Cerebellar cortex (tissue), 1 donor: ENCODE results near the gene PHKB.

Source experiments
- DNase-seq: peaks from one replicate; pipeline ENCODE4 v3.0.0-alpha.2; 2015; ENCODE audit warnings: low spot score

Gene PHKB

DNA sequence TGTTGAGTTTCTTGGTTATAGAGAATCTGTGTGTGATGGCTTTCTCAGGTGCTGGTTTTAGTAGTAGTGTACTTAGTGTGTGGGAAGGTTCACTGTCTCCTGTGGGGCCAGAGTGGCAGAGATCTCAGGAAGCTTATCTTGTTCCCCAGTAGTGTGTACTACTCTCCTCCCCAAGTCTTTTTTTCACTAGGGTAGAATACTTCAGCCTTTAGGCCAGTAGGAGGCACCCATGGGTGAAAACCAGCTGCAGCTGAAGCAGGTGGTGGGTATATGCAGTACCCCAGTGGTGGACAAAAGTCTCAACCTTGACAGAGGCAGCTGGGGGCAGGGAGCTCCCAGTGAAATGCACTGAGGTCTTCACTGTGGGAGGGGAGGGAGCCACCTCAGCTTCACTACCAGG lies 109.9 kb downstream of the PHKB start:
- DNase-seq: no peak

DNA sequence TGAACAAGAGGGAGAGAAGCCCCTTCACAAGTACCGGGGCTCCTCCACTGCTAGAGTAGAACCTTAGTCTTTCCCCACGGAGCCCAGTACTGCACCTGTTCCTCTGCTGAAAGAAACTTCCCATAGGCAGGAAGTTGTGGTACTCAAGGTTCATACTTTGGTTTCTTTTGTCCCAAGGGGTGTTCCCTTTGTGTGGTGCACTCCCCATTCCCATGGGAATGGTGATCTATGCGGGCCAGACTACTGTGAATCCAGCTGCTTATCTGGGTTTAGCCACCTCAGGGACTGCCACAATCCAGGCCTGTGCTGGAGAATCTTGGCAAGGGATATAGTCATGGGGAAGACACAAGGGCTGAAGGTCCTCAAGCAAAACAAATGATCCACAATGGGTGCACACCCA lies 110.6 kb downstream of the PHKB start:
- DNase-seq: no peak

DNA sequence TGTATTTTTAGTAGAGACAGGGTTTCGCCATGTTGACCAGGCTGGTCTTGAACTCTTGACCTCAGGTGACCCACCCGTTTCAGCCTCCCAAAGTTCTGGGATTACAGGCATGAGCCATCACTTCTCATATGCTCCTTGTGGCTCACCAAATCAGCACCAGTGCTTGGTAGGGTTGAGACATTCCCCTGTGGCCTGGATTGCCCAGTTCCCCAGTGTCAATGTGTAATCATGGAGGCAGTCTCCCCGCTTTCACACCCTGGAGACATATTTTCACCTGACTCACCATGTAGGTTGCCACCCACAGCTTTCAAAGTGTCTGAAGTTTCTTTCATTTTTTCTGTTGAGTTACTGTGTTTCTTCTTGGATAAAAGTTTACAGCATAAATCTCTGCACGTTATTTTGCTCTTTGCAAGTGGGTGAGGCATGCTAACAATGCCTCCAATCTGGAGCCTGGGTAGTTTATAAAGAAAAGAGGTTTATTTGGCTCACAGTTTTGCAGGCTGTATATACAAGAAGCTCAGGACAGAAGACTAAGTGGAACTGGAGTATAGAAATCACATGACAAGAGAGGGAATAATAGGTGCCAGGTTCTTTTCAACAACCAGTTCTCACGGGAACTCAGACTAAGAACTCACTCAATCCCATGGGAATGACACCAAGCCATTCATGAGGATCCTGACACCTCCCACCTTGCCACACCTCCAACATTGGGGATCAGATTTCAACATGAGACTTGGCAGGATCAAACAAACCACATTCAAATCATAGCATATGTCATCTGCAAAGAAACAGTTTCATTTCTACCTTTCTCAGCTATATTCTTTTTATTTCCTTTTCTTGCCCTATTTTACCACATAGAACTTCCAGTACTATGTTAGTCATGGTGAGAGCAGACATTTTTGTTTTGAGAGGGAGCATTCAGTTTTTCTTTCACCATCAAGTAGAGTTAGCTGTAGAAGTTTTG lies 113.2 kb downstream of the PHKB start:
- no peak for DNase-seq

- DNase-seq: no peak
Observed at GRCh38 chr16:47577029-47577428, 115.9 kb downstream of the PHKB start.

DNA sequence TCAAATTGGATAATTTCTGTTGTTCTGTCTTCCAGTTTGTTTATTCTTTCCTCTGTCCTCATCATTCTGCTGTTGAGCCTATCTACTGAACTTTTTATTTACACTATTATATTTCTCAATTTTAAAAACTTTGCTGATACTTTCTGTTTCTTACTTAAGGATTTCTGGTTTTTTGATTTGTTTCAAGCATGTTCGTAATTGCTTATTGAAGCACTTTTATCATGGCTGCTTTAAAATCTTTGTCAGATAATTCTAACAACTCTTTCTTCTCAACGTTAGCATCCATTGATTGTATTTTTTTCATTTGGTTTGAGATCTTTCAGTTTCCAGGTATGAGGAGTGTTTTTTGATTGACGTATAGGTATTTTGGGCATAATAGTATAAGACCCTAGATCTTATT lies 116.9 kb downstream of the PHKB start:
- no peak for DNase-seq

DNA sequence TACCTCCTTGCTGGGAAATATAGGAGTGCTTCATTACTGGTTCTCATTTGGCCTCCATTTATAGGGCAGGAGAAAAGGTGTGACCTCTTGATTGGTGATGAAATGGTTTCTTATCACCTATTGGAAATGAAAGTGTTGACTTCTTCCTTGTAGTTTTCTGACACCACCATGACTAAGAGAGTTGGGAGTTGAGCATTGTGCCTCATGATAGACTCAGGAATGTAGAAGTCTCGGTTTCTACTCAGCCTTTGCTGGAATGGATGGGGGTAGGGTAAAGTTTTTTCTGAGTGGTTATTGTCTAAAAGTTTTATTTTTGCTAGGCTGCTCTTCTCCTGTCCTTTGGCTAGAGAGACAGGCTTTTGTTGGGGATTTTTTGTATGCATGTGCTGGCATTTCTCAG lies 117.4 kb downstream of the PHKB start:
- DNase-seq: no peak

DNA sequence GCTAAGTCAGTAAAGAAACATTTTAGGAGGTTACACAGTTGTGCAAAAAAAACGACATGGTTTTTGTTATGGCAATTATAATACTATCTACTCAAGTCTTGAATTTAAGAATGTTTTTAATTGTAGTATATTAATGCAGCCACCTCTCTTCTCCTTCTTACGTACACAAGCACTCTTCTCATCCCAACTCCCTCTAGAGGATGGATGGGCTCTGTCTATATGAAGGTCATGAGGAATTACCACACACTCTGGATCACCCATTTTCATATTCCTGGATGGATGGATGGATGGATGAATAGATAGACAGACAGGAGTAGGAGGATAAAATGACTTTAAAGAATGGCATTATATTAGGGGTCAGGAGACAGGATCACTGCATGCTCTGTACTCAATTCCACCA lies 120.0 kb downstream of the PHKB start:
- no peak for DNase-seq

- DNase-seq: no peak
Observed at GRCh38 chr16:47584464-47585225, 123.5 kb downstream of the PHKB start.

DNA sequence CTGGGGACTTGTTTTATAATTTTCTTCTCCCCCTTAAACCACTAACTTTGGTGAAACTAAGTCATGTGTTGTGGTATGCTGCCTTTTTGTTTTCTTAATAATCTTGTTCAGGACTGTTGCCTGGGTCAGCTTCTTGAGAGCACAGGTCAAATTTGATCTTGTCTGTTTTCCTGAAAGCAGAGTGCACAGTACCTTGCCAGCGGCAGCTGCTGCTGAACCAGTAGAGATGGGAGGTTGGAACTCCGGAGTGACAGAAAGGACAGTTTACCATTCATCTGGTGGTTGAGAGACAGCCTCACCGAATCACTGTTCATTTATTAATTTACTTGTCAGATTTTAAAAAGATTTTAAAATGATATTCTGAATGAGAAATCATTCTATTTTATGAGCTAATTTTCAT lies 125.0 kb downstream of the PHKB start:
- DNase-seq: no peak

- no peak for DNase-seq
Observed at GRCh38 chr16:47590472-47590871, 129.3 kb downstream of the PHKB start.

DNA sequence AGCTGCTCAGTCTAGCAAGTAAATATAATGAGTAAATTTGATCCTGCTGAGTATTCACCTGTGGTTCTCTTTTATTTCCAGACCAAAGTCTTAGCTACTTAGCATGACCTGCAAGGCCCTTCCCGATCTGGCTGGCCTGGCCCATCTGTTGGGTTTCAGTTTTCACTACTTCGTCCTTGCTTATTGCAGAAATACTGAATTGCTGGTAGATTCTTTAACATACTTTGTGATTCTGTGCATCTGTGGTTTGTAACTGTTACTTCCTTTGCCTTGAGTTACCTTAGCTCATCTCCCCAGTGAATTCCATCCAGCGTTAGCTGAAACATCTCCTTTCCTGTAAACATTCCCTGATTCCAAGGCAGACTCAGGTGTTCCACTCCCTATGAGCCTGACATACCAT lies 131.1 kb downstream of the PHKB start:
- DNase-seq: no peak

DNA sequence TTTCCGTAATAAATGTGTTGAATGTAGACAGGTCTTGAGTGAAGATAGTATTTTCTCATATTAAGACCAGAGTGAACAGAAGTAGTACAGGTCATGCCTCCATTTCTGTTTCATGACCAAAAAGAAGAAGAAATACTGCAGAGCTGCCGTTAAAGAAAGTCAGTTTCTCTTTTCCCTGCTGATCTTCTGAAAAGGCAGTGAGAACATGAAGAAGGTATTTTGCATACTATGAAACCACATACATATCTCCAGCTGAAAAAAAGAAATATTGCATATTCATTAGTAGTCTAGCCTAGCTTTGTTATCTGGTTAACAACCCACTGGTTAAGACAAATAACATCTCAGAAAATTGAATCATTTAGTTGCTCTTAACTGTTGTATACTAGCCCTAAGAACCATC lies 138.4 kb downstream of the PHKB start:
- DNase-seq: no peak

- no peak for DNase-seq
Observed at GRCh38 chr16:47600376-47600775, 139.2 kb downstream of the PHKB start.

DNA sequence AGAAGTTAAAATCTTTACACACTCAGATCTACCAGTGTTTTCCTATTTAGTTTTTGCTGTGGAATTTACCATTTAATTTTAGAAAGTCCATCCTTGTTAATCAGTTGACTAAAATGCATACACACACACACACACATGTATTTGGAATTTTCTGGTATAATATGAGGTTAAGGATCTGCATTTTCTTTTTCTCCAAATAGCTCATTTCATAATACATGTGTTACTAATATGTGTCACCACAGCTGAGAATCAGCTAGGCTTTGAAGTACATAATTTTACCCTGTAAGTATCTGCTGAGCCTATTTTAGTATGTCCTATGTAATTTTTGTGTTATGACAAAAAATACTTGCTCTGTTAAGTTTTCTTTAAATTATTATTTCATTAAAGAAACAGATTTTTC lies 143.2 kb downstream of the PHKB start:
- DNase-seq: no peak

DNA sequence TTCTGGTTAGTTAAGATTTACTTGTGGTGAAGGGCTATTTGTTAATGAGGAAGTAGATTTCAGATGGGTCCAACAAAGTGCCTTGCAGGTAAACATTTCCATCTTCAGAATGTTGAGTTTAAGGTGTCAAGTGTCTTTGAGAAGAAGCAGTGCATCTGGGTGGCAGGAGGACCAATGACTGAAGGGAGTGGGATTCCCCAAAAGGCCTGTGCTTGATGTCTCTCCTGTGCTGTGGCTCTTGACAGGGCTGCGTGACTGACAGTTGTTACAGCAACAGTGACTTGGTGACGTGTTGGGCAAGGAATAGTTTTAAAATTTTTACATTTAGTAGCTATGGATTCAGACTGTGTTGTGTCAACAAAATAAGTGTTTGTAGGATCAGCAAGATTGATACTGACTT lies 149.9 kb downstream of the PHKB start:
- no peak for DNase-seq

DNA sequence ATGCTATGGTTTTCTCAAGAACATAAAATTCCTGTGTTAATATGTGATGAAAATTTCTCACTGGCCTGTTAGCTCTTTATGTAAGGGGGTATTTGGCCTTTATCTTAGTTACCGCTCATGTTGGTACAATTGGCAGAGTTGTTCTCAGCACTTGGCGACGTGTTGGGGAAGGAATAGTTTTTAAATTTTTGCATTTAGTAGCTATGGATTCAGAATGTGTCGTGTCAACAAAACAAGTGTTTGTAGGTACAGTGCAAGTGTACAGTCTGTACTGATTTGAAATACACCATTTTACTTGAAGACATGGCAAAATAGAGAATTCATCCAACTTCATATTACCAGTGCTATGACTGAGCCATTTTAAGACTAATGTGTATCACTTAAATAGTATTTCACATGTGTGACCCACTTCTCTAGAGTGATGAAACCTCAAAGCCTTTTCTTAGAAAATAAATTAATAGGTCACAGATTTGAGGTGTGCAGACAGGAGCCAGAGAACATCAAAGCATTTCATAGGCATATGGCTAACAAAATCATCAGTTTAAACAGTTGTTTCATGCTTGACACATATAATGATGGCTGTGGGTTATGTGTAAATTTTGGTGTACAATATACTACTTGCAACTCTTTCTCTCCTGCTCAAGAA lies 150.8 kb downstream of the PHKB start:
- DNase-seq: no peak

- DNase-seq: no peak
Observed at GRCh38 chr16:47612711-47613110, 151.6 kb downstream of the PHKB start.

- DNase-seq: no peak
Observed at GRCh38 chr16:47613251-47613650, 152.1 kb downstream of the PHKB start.

- DNase-seq: no peak
Observed at GRCh38 chr16:47617732-47618131, 156.6 kb downstream of the PHKB start.

- no peak for DNase-seq
Observed at GRCh38 chr16:47622451-47623176, 161.5 kb downstream of the PHKB start.

DNA sequence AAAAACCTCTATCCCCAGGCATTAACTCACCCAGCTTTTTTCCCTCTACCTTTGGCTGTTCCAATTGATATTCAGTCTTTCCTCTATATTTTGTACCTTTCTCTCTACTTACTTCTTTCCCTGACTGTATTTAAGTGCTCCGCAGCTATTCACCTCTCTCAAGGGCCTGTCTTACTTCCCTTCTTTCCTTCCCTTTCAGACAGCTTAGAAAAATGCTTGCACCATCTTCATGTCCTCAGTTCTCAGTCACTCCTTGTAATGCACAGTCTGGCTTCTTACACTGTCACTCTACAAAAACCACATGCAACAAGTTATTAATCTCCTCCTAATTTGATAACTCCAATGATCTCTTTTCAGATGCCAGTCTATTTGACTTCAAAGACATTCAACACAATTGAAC lies 163.4 kb downstream of the PHKB start:
- no peak for DNase-seq

DNA sequence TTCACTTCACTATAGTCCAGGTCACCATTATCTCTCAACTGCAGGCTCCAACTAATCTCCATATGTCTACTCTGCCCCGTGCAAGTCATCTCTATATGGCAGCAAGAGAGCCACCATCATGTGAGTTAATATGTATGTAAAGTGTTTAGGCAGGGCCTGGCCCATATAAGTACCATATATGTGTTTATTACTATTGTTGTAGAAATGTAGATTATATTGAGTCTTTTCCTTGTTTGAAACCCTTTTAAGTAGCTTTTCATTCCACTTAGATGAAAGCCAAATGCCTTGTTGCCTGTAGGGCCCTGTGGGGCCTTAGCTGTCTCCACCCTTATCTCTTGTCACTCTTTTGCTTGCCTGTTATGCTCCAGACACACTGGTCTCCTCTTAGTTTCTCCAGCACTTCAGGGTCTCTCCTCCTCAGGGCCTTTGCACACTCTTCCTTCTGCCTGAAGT lies 164.0 kb downstream of the PHKB start:
- DNase-seq: no peak
